ENCODE data around the gene UBQLN1. TPM values are rescaled to one million over a fixed set of nuclear protein-coding genes. Genes with fewer than 3 reads are reported as not detected.

Gene UBQLN1
- total RNA-seq, 3 donors from 2014 or later = 135 to 158 (median 138) TPM

Other genes with a start within 250 kb of the UBQLN1 start
- gene FRMD3, start 169.6 kb downstream of the UBQLN1 start, total RNA-seq = under 1 TPM; 0.40 to 0.68 (median 0.43) TPM
- gene IDNK, start 84.8 kb downstream of the UBQLN1 start, total RNA-seq = 1 to 10 TPM; 1.9 to 3.3 (median 3.1) TPM
- under 1 TPM; 0.37 to 0.98 (median 0.48) TPM for gene GKAP1, start 109.8 kb upstream of the UBQLN1 start, total RNA-seq
- gene KIF27, start 213.5 kb upstream of the UBQLN1 start, total RNA-seq = 1 to 10 TPM; 1.3 to 1.5 (median 1.4) TPM